Calu3 (cell line): Measurements from ENCODE around the gene MOB3B. TPM values are rescaled to one million over a fixed set of nuclear protein-coding genes. Genes with fewer than 3 reads are reported as not detected.

Experiments used
- BruUV-seq: library from RNA; stranded (reverse); fragments of 400-500 nt; replicated peaks from 2 replicates; lab custom pipeline; 2021; lab: Mats Ljungman, UMichigan
- CTCF ChIA-PET: fragments of 300-600 bp; sonication (Branson Sonifier 250); formaldehyde crosslinking; loops from one replicate; lab custom pipeline; 2022; ENCODE audit warnings: antibody characterized with exemption; lab: Charles Lee
- DNase-seq: peaks from one replicate; pipeline ENCODE4 v3.0.0; 2022
- H3K27ac Mint-ChIP-seq: one replicate; pipeline ENCODE4 v1.8.0; 2022; ENCODE audit warnings: mixed read lengths; ENCODE audit not compliant: unreplicated experiment
- H3K27me3 Mint-ChIP-seq: one replicate; pipeline ENCODE4 v1.8.0; 2022; ENCODE audit warnings: mixed read lengths; ENCODE audit not compliant: unreplicated experiment
- H3K36me3 Mint-ChIP-seq: one replicate; pipeline ENCODE4 v1.8.0; 2022; ENCODE audit warnings: mild to moderate bottlenecking, moderate library complexity, mixed read lengths; ENCODE audit not compliant: insufficient read depth, unreplicated experiment
- H3K4me1 Mint-ChIP-seq: one replicate; pipeline ENCODE4 v1.8.0; 2022; ENCODE audit warnings: mild to moderate bottlenecking, low read depth, mixed read lengths; ENCODE audit not compliant: unreplicated experiment
- H3K4me3 Mint-ChIP-seq: one replicate; pipeline ENCODE4 v1.8.0; 2022; ENCODE audit warnings: mild to moderate bottlenecking, low read depth, moderate library complexity, mixed read lengths; ENCODE audit not compliant: unreplicated experiment
- H3K9me3 Mint-ChIP-seq: one replicate; pipeline ENCODE4 v1.8.0; 2022; ENCODE audit warnings: low read depth, mixed read lengths; ENCODE audit not compliant: unreplicated experiment
- CTCF ChIP-seq: fragments of 200-600 bp; IDR thresholded peaks from one replicate; pipeline ENCODE4 v1.8.0; 2022; ENCODE audit warnings: antibody characterized with exemption; ENCODE audit not compliant: unreplicated experiment
- intact Hi-C: fragments of 100-400 bp; cut with micrococcal nuclease; formaldehyde crosslinking; loops from one replicate; pipeline ENCODE4 v1.10.0; 2022; ENCODE audit not compliant: unreplicated experiment
- total RNA-seq: library from RNA; stranded (reverse); gene quantifications from 2 replicates; pipeline ENCODE4 v1.2.3, GENCODE V29; 2022

Gene MOB3B
- total RNA-seq, 1 experiment from 2014 or later: 7.6 TPM

- Mint-ChIP-seq H3K9me3 (peaks cover 3% of the 10 kb centered on the region), H3K4me1 (no peaks in the 10 kb centered on the region), H3K4me3 (no peak overlapping the region), H3K27me3 (no peaks in the 10 kb centered on the region), H3K36me3 (no peaks in the 10 kb centered on the region), H3K27ac (no peak overlapping the region)
- no peak for DNase-seq
- no peak for TF ChIP-seq CTCF
- BruUV-seq: no TSS peak
- intact Hi-C loops: no loop called here
- CTCF ChIA-PET: no interaction called here
Observed at GRCh38 chr9:27474305-27474704, 55.3 kb downstream of the MOB3B start.

- no peaks in the 10 kb centered on the region for H3K9me3 Mint-ChIP-seq
- H3K4me3 Mint-ChIP-seq: no peak overlapping the region
- CTCF ChIA-PET: no interaction called here
- no peaks in the 10 kb centered on the region for H3K27me3 Mint-ChIP-seq
- no peak for DNase-seq
- H3K36me3 Mint-ChIP-seq: no peaks in the 10 kb centered on the region
- no peak overlapping the region for H3K27ac Mint-ChIP-seq
- no peaks in the 10 kb centered on the region for H3K4me1 Mint-ChIP-seq
- no TSS peak for BruUV-seq
- TF ChIP-seq CTCF: no peak
- intact Hi-C loops: no loop called here
Observed at GRCh38 chr9:27473111-27473529, 56.5 kb downstream of the MOB3B start.

- DNase-seq: no peak
- no peak overlapping the region for H3K27ac Mint-ChIP-seq
- H3K4me3 Mint-ChIP-seq: no peak overlapping the region
- H3K4me1 Mint-ChIP-seq: no peaks in the 10 kb centered on the region
- no peak for TF ChIP-seq CTCF
- intact Hi-C loops: no loop called here
- no peaks in the 10 kb centered on the region for H3K36me3 Mint-ChIP-seq
- no TSS peak for BruUV-seq
- no peaks in the 10 kb centered on the region for H3K9me3 Mint-ChIP-seq
- no peaks in the 10 kb centered on the region for H3K27me3 Mint-ChIP-seq
- CTCF ChIA-PET: no interaction called here
Observed at GRCh38 chr9:27472195-27472594, 57.4 kb downstream of the MOB3B start.

GRCh38 chr9:27471789-27472188 lies 57.8 kb downstream of the MOB3B start:
- Mint-ChIP-seq H3K4me1 (no peaks in the 10 kb centered on the region), H3K9me3 (no peaks in the 10 kb centered on the region), H3K27me3 (no peaks in the 10 kb centered on the region), H3K4me3 (no peak overlapping the region), H3K36me3 (no peaks in the 10 kb centered on the region), H3K27ac (no peak overlapping the region)
- no peak for TF ChIP-seq CTCF
- intact Hi-C loops: no loop called here
- BruUV-seq: no TSS peak
- DNase-seq: no peak
- CTCF ChIA-PET: no interaction called here
